GM08714 (cell line): ENCODE measurements around the gene SLF1.
"Not testable (repeated sequence)": the region's sequence is repeated elsewhere in the genome, so short reads cannot be mapped to it uniquely, and the experiment has no call there.

Source experiments
- H3K4me3 ChIP-seq: fragments of 200-500 bp; sonication (Bioruptor generic); 2 replicates; pipeline ENCODE4 v1.5.1; 2014; ENCODE audit warnings: mild to moderate bottlenecking, low read length, inconsistent platforms
- ZNF274 ChIP-seq: IDR thresholded peaks from 2 replicates; pipeline ENCODE4 v1.6.1; 2012; ENCODE audit warnings: mild to moderate bottlenecking, low read depth, low read length

The SLF1 gene

DNA sequence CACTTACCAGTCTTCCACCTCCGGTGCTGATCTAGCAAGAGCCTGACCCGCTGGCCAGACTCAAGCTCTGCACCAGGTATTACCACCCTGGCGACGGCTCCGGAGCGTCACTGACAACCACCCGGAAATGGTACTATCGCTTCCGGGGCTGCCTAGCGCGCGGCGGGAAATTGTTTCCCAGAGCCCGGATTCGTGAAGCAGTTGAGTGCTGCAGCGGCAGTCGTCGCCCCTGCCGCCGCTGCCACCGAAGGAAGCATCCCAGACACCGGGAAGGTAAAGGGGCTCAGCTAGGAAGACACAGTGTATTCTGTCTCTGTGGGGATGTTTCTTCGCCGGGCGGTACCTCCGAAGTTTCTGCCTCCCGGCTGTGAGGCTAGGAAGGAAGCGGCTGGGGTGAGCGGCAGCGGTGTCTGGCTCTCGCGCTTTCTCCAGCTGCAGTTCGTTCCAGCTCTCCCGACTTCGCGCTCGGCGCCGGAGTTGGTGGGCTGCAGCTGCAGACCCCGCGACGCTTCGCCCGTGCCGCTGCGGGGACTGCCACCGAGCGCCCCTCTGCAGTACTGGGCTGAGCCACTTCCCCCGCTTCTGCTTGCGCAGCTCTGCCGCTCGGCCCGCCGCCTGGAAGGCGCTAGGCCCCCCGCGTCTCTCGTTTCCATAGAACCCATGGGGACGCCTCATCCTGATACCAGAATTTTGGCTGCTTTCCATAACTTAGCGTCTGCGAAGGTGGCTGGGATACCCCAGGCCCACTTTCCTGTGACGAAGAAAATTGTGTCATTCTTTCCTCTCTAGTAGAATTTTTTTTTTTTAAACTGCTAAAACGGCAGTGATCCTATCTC lies at the start of gene SLF1, which contains the start of gene KIAA0825:
Gene SLF1 (plus strand): TSS at position 177 of the 836 bp plus-strand sequence. CDS start 10,142 bp downstream, outside the sequence.
Gene KIAA0825 (minus strand): TSS at position 112 of the 836 bp plus-strand sequence. CDS start 81,478 bp downstream, outside the sequence.
- no peak for TF ChIP-seq ZNF274
- H3K4me3 ChIP-seq: peak within 1 kb of the TSS; percentile 75

DNA sequence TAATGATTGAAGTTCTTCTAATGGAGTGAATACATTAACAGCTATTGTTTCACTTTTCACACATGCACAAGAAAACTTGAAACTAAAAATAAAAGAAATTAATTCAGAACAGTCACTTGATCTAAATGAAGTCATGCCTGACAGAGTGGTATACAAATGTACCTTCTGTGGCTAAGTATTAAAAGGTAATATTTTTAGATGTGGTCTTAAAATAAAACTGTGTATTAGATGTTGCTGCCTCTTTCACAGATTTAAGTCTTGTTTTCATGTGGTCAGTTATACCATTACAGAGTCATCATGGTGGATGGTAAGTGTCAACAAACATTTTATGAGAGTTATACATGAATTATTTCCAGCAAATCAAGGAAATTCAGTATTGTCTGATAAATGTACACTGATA lies 47.1 kb upstream of the SLF1 start:
- H3K4me3 ChIP-seq: no peak overlapping the region
- TF ChIP-seq ZNF274: no peak

DNA sequence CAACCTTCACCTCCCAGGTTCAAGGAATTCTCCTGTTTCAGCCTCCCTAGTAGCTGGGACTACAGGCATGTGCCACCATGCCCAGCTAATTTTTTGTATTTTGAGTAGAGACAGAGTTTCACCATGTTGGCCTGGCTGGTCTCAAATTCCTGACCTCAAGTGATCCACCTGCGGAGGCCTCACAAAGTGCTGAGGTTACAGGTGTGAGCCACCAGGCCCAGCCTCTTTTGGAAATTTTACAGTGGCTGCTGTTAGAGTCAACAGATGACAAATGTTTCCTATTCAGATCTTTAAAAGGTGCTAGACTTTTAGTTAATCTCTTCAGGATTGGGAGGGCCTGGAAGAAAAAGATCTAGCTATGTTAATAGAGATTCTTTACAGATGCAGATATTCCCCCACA lies 45.1 kb upstream of the SLF1 start:
- not testable (repeated sequence) for H3K4me3 ChIP-seq

DNA sequence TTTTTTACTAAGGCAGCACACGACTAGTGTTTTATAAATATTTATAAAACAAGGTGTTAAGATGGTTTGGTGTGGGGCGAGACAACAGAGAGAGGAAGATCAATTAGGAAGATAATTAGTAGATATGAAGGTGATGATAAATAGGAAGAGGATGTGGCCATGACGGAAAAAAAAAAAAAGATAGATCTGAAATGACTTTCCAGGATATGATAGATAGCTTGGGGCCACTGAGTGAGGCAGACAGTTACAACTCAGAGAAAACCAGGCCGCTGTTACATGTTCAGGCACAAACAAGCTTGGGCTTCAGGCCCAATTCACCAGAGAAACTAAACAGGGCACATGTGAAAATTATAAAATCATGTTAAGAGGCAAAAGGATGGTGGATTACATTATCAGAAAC lies 43.3 kb upstream of the SLF1 start:
- H3K4me3 ChIP-seq: no peak overlapping the region
- TF ChIP-seq ZNF274: no peak

DNA sequence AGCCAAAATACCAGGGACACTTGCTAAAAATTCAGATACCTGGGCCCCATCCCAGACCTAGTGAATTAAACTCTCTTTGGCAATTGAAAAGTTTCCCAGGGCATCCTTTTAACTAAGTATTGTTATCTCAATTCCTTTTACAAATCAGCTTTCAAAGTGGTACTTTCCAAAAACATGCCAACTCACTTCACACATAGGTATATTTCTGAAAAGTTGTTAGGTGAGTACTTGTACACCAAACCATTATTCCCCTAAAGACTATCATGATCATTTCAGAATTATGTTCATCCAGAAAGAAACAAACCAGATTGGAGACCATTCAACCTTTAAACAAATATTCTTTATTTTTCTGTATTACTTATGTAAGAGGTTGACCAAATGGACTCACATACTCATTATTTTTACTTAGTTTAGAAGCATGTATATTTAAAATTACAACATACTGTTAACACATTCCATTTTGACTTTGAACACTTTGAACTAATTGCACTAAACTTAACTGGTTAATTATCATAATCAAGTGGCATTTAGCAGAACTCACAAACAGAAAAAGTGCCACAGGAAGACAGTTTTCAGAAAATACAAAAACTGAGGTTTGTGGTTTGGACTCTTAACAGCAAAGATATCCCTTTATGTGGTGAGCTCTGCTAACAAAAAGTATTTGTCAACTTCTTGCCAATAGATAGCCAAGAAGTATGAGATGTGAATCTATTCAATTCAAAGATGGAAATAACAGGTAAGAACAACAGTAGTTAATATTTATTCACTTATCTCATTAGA lies 40.8 kb upstream of the SLF1 start:
- H3K4me3 ChIP-seq: no peak overlapping the region
- TF ChIP-seq ZNF274: no peak

DNA sequence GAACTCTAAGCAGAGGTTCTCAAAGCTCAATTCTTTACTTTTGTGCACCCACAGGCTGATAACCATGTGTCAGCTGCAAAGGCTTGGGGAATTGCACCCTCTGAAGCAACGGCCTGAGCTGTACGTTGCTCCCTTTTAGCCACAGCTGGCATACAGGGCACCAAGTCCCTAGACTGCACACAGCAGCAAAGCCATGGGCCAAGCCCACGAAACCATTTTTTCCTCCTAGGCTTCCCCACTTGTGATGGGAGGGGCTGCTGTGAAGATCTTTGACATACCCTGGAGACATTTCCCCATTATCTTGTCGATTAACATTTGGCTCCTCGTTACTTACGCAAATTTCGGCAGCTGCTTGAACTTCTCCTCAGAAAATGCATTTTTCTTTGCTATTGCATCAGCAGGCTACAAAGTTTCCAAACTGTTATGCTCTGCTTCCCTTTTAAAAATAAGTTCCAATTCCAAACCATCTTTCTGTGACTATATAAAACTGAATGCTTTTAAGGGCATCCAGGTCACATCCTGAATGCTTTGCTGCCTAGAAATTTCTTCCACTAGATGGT lies 23.1 kb upstream of the SLF1 start:
- no peak overlapping the region for H3K4me3 ChIP-seq
- TF ChIP-seq ZNF274: no peak

DNA sequence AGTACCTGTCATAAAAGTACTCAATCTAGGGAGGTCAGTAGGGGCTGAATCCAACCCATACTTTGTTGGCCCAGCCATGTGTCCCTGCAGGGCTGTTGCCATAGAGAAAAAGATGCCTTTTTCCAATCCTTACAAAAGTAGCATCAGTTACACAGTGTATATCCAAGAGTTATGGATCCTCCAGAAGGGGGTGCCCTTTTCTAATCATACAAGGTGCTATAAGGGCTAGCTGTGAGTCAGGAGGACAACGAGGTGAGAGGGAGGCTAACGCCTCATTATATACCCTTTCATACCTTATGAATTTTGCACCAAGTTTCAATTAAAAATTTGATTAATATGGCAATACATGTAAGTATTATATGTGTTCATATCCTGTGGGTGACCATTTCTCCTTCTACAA lies 4.9 kb upstream of the SLF1 start:
- no peak for TF ChIP-seq ZNF274
- H3K4me3 ChIP-seq: no peak overlapping the region

DNA sequence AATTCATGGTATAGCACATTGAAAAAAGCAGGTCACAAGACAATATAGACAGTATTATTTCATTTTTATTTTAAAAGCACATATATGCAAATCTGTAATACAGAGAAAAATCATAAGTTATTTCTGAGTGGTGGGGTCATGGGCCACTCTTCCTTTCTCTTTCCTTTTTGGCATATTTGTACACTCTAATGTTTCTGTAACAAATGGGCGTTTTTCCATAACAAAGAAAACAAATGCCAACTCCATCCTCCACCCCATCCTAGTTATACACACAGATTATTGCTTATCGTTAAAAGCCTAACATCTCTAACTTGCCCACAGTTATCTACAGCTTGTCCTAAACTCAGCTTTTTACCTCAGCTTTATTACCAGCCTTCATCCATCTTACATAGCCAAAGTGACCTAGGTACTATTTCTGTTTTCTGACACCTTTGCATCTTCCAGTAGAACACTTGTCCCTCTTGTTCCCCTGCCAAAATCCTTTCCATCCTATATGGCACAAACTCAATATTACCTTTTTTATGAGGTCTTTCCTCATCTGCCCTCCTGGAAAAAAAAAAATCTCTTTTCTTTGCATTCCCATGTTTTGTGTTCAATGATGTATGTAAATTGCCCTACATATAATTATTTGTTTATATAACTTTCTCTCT lies 4.2 kb upstream of the SLF1 start:
- TF ChIP-seq ZNF274: no peak
- H3K4me3 ChIP-seq: no peak overlapping the region

DNA sequence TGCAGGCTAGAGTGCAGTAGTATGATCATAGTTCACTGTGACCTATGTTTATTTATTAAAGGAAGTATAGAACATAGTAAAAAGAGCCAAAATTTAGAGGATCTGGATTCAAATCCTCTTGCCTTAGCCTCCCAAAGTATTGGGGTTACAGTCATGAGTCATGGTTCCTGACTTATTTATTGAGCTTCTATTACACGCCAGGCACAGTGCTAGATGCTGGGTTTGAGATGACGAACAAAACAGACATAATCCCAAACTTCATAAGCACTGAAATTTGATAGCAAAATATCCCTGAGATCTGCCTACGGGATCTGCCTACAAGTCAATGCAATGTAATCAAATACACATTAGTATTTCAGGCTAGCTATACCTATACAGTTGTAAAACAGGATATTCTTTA lies 2.6 kb upstream of the SLF1 start:
- TF ChIP-seq ZNF274: no peak
- no peak overlapping the region for H3K4me3 ChIP-seq

DNA sequence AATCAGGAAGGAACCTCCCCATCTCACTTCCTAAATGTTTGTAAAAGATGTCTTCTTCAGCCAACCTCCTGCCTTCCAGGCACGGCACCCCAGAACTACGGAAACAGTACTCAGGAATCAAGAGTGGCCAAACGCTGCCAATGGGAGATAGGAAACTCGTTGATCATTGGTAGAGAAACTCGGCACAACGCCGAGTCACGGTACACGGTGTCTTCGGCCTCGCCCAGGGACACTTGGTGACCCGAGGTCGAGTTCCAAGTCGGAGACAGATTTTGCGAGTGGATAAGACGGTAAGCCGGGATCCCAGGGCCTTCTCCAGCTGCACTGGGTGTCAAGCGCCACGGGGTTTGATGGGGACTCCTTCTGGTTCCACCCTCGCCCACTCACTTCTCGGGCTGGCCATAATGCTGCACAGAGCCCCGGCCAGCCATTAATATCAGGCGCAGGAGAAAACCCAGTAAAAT lies 408 bp upstream of the SLF1 start:
- TF ChIP-seq ZNF274: no peak

DNA sequence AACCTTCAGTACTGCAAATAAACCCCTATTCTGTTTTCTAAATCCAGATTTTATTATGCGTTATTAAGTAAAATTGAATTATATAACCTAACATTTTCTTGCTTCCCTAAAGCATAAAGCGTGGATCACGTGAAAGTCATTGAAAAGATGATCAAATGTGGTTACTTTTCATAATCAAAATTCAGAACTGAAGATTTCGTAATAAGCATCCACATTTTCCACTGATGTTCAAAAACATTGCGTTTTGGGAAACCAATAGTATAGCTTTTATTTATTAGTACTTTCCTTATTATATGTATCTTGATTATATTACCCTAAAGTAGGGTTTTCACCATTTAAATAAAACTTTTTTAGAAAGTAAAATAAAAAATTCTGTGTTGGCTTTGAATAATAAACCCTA lies 1.8 kb downstream of the SLF1 start:
- H3K4me3 ChIP-seq: no peak overlapping the region
- no peak for TF ChIP-seq ZNF274

More for the DNA sequence above, 408 bp upstream of the SLF1 start:
- H3K4me3 ChIP-seq: peak overlapping the region; percentile 75

DNA sequence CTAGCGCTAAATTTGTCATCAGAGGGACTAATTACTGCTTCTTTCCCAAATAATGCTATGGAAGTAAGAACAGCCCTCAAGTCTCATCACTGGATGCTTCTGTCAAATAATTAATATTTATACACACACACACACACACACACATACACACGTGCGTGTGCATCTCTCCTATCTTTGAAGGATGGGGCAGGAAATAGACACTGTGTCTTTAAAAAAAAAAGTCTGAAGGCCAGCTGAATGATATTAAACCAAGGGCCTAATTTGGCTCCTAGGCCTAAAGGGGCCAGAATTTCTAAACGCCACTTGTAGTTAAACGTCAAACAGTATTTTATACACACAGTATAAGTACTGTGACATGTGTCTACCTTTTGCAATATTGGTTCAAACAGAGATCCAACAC lies 3.3 kb downstream of the SLF1 start:
- TF ChIP-seq ZNF274: no peak
- no peak overlapping the region for H3K4me3 ChIP-seq

DNA sequence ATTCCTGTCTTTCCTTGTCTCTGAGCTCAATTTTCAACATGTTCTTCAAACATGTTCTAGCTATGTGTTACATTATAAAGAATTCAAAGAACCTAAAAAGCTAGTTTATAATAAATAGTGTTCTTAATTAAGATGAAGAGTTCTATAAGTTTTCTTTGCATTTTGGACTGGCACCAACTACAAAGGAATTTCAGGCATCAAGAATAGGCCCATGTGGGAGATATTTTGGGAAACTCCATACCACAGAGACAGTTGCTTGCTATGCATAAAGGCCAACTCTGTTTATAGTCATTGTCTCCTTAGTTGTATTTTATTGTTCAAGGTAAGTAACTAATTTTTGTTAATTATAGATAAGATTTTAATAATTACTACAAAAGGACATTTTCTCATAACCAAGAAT lies 4.5 kb downstream of the SLF1 start:
- H3K4me3 ChIP-seq: no peak overlapping the region
- TF ChIP-seq ZNF274: no peak

DNA sequence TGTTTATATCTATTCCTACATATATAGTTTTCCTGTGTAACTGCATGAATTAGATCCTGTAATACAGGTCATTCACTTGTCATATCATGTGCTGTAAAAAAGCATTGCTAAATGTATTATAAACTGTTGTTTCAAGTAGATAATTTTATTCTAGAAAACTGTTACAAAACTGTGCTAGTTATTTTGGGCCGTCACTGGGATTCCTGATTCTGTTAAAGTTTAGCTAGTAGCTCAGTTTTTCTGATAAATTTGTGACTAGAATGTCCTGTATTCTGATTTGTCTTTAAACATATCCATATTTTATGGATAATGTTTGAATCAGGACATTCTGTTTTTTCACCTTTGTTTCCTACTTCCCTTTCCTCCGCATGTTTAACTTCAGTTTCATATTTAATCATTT lies 5.4 kb downstream of the SLF1 start:
- no peak for TF ChIP-seq ZNF274
- H3K4me3 ChIP-seq: peak overlapping the region; percentile 11; the same call in 1 of the 2 replicates

DNA sequence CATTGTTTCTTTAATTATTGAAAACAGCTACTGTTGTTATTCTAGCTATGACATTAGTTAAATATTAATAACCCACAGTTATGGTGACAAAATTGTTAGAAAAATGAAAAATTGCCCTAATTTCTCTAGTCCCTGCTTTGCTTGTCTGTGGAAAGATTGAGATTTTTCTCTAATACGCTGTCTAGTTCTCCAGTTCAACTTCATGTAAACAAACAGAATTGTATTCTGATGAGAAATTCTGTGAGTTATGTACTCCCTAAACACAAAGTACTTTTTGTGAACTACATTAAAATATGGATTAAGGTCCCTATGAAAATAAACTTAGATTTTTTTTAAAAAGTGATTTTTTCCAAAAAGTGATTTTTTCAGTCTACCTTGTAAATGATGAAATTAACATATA lies 8.7 kb downstream of the SLF1 start:
- H3K4me3 ChIP-seq: no peak overlapping the region
- TF ChIP-seq ZNF274: no peak
